UCSD-AML1 (cell line): ENCODE measurements around the gene TGFBR3.

Experiments used
- DNase-seq: peaks from one replicate; lab custom pipeline; 2025; ENCODE audit not compliant: unreplicated experiment; lab: John Stamatoyannopoulos, UW

TGFBR3 gene

GRCh38 chr1:91717839-91718238 lies 168.1 kb downstream of the TGFBR3 start:
- no peak for DNase-seq

GRCh38 chr1:91716339-91716738 lies 169.6 kb downstream of the TGFBR3 start:
- DNase-seq, result no peak

- DNase-seq, result no peak
Measured at GRCh38 chr1:91715416-91716000, 170.4 kb downstream of the TGFBR3 start.

GRCh38 chr1:91714867-91715381 lies 171.0 kb downstream of the TGFBR3 start:
- no peak for DNase-seq

GRCh38 chr1:91712981-91713841 lies 172.7 kb downstream of the TGFBR3 start:
- DNase-seq, result no peak

- DNase-seq, result no peak
Measured at GRCh38 chr1:91712393-91712792, 173.6 kb downstream of the TGFBR3 start.

DNA sequence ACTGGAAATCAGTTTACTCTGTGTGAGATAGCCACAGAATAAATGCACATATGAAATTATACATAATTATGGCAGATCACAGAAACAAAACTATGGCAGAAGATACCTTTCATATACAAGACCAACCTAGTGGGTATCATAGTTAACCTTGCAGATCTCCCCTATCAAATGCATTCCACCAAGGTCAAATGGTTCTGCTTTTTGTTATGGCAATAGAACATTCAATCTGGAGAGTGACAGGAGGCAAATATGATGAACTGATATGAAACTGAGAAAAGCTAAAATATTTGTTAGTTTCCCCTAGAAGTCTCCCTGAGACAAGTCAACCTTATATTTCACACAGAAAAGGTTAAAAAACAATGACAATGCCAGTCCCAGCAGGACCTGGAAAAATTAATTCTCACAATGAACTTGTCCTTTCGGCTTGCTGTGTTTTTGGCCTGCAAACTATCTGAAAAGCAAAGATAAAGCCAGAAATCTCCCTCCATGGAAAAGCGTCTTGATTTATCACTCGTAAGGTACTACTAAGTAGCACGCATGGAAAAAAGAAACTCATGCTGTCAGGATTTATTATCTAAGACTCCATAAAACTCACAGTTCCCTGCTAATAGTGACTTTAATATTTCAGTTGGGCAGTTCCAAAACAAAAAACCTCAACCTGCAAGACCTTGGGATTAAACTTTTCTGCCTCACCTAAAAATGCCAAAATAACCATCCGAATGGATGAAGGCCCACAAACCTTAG lies 174.3 kb downstream of the TGFBR3 start:
- DNase-seq, result no peak

GRCh38 chr1:91710261-91710660 lies 175.7 kb downstream of the TGFBR3 start:
- DNase-seq, result no peak

- no peak for DNase-seq
Measured at GRCh38 chr1:91708691-91709090, 177.3 kb downstream of the TGFBR3 start.

DNA sequence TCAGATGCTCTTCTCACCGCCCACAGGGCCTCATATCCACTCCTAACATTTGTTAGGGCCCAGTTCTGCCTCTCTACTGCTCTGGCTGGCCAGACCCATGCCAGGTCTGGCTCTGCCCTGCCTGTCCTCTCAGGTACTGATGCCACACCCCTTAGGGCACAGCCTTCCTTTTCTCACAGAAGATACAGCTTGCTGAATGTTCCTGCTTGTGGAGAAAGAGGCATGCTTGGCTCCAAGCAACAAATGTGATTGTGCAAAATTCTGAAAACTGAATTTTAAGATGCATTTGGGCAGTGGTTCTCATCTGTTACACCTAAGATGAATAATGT lies 178.1 kb downstream of the TGFBR3 start:
- DNase-seq, result no peak

DNA sequence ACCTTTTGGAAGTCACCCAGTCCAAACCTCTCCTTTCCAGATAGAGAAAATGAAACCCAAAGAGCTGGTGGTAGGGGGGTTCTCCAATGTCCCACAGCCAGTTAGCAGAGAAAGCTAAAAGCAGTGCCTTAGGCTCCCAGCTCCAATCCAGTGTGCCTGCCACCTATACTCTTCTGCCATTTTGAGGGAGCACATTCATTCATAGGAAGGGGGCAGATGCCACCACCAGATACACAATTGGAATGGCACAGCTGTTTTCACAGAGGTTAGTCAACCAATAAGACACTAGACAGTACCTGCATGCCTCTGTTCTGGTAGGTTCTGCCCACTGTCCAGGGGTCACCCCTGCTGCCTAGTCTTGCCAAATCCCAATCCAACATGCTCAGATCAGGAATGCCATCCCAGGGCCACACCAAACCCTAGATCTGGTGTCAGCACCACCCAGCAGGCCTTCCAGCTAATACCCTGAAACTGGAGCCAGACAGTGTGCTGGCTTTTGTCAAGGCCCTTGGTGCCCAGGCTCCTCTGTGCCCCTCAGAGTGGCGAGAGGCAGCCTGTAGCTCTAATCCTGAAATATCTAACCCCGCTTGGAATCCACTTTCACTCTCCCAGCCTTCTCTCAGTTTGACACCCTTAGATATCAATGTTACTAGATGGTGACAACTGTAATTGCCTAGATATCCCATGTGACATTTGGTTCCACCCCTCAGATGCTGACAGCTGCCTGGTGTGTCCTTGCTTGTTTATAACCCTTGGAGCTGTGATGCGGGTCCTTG lies 178.6 kb downstream of the TGFBR3 start:
- no peak for DNase-seq

DNA sequence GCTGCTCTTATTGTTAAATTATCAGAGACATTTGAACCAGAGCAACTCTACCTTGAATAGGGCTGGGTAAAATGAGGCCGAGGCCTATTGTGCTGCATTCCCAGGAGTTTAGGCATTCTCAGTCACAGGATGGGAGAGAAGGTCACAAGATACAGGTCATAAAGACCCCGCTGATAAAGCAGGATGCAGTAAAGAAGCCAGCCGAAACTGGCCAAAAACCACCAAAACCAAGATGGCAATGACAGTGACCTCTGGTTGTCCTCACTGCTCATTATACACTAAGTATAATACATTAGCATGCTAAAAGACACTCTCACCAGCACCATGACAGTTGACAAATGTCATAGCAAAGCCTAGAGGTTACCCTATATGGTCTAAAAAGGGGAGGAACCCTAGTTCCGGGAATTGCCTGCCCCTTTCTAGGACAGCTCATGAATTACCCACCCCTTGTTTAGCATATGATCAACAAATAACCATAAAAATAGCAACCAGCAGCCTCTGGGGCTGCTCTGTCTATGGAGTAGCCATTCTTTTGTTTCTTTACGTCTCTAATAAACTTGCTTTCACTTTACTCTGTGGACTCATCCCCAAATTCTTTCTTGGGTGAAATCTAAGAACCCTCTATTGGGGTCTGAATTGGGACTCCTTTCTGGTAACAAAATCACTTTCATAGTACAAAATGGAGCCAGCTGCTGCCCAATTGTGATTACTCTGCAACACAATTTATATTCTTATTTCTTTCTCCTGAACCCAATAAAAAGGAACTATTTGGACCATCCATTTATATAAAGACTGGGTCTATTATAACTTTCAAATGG lies 179.6 kb downstream of the TGFBR3 start:
- no peak for DNase-seq

- DNase-seq, result no peak
Measured at GRCh38 chr1:91704746-91705145, 181.2 kb downstream of the TGFBR3 start.

DNA sequence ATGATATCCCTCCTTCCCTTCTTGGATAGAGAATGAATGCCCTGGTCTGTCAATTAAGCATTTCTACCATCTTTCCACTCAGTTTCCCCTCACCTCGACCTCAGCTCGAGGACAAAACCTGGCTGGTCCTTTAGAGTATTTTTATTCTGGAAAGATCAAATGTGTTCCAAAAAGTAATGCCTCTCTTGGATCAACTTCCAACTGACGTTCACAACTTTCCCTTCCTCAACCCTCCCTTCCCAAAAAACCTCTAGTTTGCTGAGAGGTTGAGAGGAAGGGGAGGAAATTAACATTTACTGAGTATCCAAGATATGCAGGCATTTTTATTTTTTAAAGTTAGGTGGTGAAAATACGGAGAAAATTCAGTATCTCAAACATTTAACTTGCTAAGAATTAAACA lies 182.9 kb downstream of the TGFBR3 start:
- DNase-seq, result no peak

- DNase-seq, result no peak
Measured at GRCh38 chr1:91701472-91701869, 184.5 kb downstream of the TGFBR3 start.

DNA sequence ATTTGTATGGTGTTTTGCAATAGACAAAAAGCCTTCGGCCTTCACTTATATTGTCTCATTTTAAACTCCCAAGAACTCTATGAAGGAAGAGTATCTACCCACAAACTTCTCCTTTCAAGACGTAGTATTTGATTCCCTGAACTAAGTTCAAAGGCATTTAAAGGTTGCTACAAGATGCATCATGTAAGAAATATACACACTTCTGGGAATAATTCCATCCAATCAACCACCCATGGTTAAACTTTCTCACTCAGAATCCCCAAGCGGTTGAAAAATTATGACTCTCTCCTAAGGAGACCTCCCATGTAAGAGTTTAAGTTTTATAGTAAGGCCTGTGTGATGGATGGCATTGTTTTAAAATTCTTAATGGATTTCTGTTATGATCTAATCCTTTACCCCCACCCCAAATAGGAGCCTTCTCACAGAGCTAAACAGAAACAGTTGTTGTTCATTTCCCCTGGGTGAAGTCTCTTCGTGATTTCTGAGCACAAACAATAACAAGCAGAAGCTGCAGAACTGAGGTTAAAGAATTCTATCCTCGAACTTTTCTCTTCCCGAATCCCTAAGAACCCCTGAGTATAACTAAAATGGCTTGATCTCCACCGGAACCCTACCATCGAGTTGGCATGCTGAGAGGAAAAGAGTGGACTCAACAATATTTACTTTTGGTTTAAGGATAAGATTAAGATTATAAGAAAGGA lies 185.0 kb downstream of the TGFBR3 start:
- DNase-seq, result no peak

- no peak for DNase-seq
Measured at GRCh38 chr1:91700332-91700731, 185.6 kb downstream of the TGFBR3 start.

- DNase-seq, result no peak
Measured at GRCh38 chr1:91699339-91699974, 186.5 kb downstream of the TGFBR3 start.

GRCh38 chr1:91697861-91698260 lies 188.1 kb downstream of the TGFBR3 start:
- DNase-seq, result no peak
